Measurements from ENCODE around the gene MMAA. TPM values are rescaled to one million over a fixed set of nuclear protein-coding genes. Genes with fewer than 3 reads are reported as not detected.
"Not testable (repeated sequence)": the region's sequence is repeated elsewhere in the genome, so short reads cannot be mapped to it uniquely, and the experiment has no call there.

MMAA gene
- total RNA-seq (10 to 100 TPM; 13.3 to 21.9 (median 17.2) TPM), polyA plus RNA-seq (1 to 10 TPM; 3.6 to 6.1 (median 4.5) TPM)
- long read RNA-seq, donor 1, full-length matches to known transcripts: 6 of 8 reads
- long read RNA-seq, donor 1, partial matches to known transcripts: 2 of 8 reads
- long read RNA-seq, donor 1, other reads (novel, unspliced or antisense): 0 of 8 reads
- long read RNA-seq, donor 2, full-length matches to known transcripts: 6 of 12 reads
- long read RNA-seq, donor 2, partial matches to known transcripts: 4 of 12 reads
- long read RNA-seq, donor 2, other reads (novel, unspliced or antisense): 2 of 12 reads

DNA sequence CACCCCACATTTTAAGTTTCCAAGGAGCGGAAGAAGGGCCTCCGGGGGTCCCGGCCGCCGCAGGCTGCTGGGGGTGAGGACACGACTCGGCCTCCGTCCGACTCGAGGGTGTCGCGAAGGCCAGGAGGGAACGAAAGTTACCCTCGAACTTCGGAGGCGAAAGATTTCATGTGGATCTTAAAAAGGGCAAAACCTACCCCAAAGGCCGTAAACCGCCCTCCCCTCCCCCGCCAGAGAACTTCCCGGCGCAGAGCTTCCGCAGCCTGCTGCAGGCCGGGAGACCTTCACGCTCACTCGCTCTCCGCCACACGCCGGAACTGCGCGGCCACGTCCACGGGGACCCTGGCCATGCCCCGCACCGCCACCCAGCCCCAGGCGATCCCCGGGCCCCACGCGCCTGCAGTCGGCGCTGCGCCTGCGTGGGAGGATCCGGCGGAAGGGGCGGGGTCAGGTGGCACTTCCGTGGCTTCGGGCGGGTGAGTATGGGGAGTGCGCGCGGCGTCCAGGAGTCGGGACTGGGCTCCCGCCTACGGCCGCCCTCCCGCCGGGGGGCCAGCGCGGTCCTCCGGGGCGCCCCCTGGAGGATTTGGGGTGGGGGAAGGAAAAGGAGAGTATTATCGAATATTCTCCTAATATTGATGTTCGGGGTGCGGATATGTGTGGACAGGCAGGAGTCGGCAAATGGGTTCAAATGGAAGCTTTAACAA, at the start of gene MMAA:
MMAA (plus strand) TSS at position 454 of the 707 bp plus-strand sequence. CDS start 19,755 bp downstream, outside the sequence.
- H3K9me3 ChIP-seq: no peaks in the 10 kb centered on the region
- H3K27ac ChIP-seq: peak within 1 kb of the TSS; percentile 95
- H3K4me3 ChIP-seq: peak within 1 kb of the TSS; percentile 83
- DNase-seq (peak; percentile 97 to 98), ATAC-seq (peak; percentile 98 to 99 (median 98))
- 0 to 1% (median 0%) methylated on average over 64 to 66 of the region's 66 CpGs for WGBS, 3 donors
- TF ChIP-seq, protein P1, sequence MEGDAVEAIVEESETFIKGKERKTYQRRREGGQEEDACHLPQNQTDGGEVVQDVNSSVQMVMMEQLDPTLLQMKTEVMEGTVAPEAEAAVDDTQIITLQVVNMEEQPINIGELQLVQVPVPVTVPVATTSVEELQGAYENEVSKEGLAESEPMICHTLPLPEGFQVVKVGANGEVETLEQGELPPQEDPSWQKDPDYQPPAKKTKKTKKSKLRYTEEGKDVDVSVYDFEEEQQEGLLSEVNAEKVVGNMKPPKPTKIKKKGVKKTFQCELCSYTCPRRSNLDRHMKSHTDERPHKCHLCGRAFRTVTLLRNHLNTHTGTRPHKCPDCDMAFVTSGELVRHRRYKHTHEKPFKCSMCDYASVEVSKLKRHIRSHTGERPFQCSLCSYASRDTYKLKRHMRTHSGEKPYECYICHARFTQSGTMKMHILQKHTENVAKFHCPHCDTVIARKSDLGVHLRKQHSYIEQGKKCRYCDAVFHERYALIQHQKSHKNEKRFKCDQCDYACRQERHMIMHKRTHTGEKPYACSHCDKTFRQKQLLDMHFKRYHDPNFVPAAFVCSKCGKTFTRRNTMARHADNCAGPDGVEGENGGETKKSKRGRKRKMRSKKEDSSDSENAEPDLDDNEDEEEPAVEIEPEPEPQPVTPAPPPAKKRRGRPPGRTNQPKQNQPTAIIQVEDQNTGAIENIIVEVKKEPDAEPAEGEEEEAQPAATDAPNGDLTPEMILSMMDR (IDR thresholded peaks at IDR 0.05): peak; percentile 71
- intact Hi-C loops (cut with DNase I): loop anchor here (1.0 to 10.0 kb wide), 6 partner anchors 113 to 462 kb away; partner anchors contain the start of gene SMAD1 (in 1 of the 2)
- H3K27me3 ChIP-seq (ENCODE audit: insufficient read depth in 3 of 3, low read length in 2 of 3): no peaks in the 10 kb centered on the region
- H3K4me1 ChIP-seq: peaks cover 37% of the 10 kb centered on the region
- no peaks in the 10 kb centered on the region for H3K36me3 ChIP-seq (ENCODE audit: insufficient read depth in 1 of 2, low read depth in 1 of 2)

- H3K4me3 ChIP-seq; H3K9me3 ChIP-seq; H3K27ac ChIP-seq; ATAC-seq; intact Hi-C loops (cut with DNase I); DNase-seq; H3K4me1 ChIP-seq; H3K36me3 ChIP-seq (ENCODE audit: insufficient read depth in 1 of 2, low read depth in 1 of 2); H3K27me3 ChIP-seq (ENCODE audit: insufficient read depth in 3 of 3, low read length in 2 of 3): not testable (repeated sequence)
- WGBS, 3 donors: 75 to 84% (median 84%) methylated on average over 7 of the region's 7 CpGs
Measured at GRCh38 chr4:145574546-145574945, 44.6 kb upstream of the MMAA start.

- 65 to 79% (median 71%) methylated on average over 3 of the region's 3 CpGs for WGBS, 3 donors
Measured at GRCh38 chr4:145580906-145581305, 38.3 kb upstream of the MMAA start.

GRCh38 chr4:145583191-145584055, 35.8 kb upstream of the MMAA start:
- no peak overlapping the region for H3K27ac ChIP-seq
- H3K36me3 ChIP-seq (ENCODE audit: insufficient read depth in 1 of 2, low read depth in 1 of 2): no peaks in the 10 kb centered on the region
- no peaks in the 10 kb centered on the region for H3K27me3 ChIP-seq (ENCODE audit: insufficient read depth in 3 of 3, low read length in 2 of 3)
- TF ChIP-seq, protein P1 (IDR thresholded peaks at IDR 0.05): no peak
- DNase-seq (no peak), ATAC-seq (no peak)
- 85 to 87% (median 86%) methylated on average over 6 of the region's 6 CpGs for WGBS, 3 donors
- H3K4me3 ChIP-seq: no peak overlapping the region
- no peaks in the 10 kb centered on the region for H3K4me1 ChIP-seq
- intact Hi-C loops (cut with DNase I): no loop called here
- H3K9me3 ChIP-seq: peaks cover 6% of the 10 kb centered on the region

More at GRCh38 chr4:145580906-145581305, 38.3 kb upstream of the MMAA start:
- Histone ChIP-seq H3K27ac (no peak overlapping the region), H3K4me1 (no peaks in the 10 kb centered on the region), H3K27me3 (ENCODE audit: insufficient read depth in 3 of 3, low read length in 2 of 3) (no peaks in the 10 kb centered on the region), H3K36me3 (ENCODE audit: insufficient read depth in 1 of 2, low read depth in 1 of 2) (no peaks in the 10 kb centered on the region), H3K9me3 (peaks cover 6% of the 10 kb centered on the region), H3K4me3 (no peak overlapping the region)
- intact Hi-C loops (cut with DNase I): no loop called here
- DNase-seq: no peak
- no peak for ATAC-seq
- TF ChIP-seq, protein P1 (IDR thresholded peaks at IDR 0.05): no peak
